ENCODE measurements around the gene HS6ST1. TPM values are rescaled to one million over a fixed set of nuclear protein-coding genes. Genes with fewer than 3 reads are reported as not detected.
A peak's percentile ranks its signal among the peaks of the same experiment; 100 is the strongest.

Gene HS6ST1
- total and polyA plus RNA-seq, 7 donors, result 13.6 to 90.9 (median 38.9) TPM

DNA sequence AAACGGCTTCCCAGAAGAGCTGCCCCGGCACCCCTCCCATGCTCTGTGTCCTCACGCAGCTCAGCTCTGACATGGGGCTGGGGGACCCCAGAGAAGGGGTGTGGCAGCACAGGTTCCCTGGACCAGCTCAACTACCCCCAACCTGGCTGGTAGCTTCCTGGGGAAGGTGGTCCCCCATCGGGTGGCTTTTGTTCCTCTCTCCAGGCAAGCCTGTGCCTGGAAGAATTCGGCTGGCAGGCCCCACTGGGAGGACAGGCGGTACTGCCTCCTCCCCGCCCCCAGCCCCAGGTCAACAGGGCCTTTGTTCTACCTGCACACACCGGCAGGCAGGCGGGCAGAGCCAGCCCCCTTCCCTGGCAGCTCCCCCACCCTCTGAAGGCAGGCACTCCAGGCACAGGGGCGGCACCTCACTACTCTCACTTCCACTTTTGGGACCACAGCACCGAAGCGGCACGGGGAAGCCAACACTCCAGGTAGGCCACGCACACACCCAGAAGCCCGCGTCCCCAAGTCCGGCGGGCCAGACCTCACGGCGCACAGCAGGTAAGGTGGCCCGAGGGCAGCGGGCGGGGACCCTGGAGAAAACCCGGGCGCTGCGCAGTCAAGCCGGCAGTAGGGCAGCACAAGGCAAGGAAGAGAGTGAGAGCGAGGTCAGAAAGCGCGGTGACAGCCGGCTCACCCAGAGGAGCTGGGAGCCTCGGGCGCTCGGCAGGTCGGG is 1.3 kb downstream of the HS6ST1 start:
- intact Hi-C loops (cut with DNase I), result no loop called here
- Histone ChIP-seq H3K27me3 (ENCODE audit: insufficient read depth in 3 of 3, low read length in 2 of 3) (no peaks in the 10 kb centered on the region), H3K36me3 (ENCODE audit: insufficient read depth in 1 of 2, low read depth in 1 of 2) (no peaks in the 10 kb centered on the region), H3K4me1 (peaks cover 37% of the 10 kb centered on the region), H3K9me3 (no peaks in the 10 kb centered on the region), H3K27ac (peak overlapping the region; percentile 30), H3K4me3 (peak overlapping the region; percentile 97)
- WGBS, 3 donors, result 4 to 11% (median 8%) methylated on average over 30 to 35 of the region's 35 CpGs
- peak; percentile 20 to 57 for DNase-seq
- TF ChIP-seq, protein P1, sequence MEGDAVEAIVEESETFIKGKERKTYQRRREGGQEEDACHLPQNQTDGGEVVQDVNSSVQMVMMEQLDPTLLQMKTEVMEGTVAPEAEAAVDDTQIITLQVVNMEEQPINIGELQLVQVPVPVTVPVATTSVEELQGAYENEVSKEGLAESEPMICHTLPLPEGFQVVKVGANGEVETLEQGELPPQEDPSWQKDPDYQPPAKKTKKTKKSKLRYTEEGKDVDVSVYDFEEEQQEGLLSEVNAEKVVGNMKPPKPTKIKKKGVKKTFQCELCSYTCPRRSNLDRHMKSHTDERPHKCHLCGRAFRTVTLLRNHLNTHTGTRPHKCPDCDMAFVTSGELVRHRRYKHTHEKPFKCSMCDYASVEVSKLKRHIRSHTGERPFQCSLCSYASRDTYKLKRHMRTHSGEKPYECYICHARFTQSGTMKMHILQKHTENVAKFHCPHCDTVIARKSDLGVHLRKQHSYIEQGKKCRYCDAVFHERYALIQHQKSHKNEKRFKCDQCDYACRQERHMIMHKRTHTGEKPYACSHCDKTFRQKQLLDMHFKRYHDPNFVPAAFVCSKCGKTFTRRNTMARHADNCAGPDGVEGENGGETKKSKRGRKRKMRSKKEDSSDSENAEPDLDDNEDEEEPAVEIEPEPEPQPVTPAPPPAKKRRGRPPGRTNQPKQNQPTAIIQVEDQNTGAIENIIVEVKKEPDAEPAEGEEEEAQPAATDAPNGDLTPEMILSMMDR (IDR thresholded peaks at IDR 0.05), result no peak
- peak in 2 of 4 donors; percentile 0 to 1 for ATAC-seq

DNA sequence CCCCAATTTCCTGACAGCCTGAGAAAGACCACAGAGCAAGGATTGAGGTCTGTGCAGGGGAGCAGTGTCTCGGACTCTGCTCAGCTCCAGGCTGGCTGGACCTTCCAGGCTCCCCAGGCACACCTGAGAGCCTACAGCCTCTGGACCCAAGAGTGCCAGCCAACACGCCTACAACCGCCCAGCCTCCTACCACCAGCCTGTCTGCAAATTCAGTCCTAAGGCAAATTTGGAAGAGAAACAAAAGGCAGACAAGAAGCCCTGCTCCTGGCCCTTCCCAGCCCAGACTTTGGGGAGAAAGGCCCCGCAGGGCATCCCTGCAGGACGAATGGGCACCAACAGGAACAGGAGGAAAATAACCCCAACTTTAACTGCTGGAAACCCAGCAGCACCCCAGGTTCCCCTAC is 1.9 kb downstream of the HS6ST1 start:
- WGBS, 3 donors, result 50 to 74% (median 62%) methylated on average over 5 of the region's 5 CpGs
- DNase-seq, result no peak
- peak overlapping the region; percentile 97 for H3K4me3 ChIP-seq
- H3K36me3 ChIP-seq (ENCODE audit: insufficient read depth in 1 of 2, low read depth in 1 of 2), result no peaks in the 10 kb centered on the region
- no peak overlapping the region for H3K27ac ChIP-seq
- TF ChIP-seq, protein P1 (IDR thresholded peaks at IDR 0.05), result no peak
- peaks cover 42% of the 10 kb centered on the region for H3K4me1 ChIP-seq
- ATAC-seq, result no peak
- intact Hi-C loops (cut with DNase I), result no loop called here
- H3K9me3 ChIP-seq, result no peaks in the 10 kb centered on the region
- H3K27me3 ChIP-seq (ENCODE audit: insufficient read depth in 3 of 3, low read length in 2 of 3), result no peaks in the 10 kb centered on the region

DNA sequence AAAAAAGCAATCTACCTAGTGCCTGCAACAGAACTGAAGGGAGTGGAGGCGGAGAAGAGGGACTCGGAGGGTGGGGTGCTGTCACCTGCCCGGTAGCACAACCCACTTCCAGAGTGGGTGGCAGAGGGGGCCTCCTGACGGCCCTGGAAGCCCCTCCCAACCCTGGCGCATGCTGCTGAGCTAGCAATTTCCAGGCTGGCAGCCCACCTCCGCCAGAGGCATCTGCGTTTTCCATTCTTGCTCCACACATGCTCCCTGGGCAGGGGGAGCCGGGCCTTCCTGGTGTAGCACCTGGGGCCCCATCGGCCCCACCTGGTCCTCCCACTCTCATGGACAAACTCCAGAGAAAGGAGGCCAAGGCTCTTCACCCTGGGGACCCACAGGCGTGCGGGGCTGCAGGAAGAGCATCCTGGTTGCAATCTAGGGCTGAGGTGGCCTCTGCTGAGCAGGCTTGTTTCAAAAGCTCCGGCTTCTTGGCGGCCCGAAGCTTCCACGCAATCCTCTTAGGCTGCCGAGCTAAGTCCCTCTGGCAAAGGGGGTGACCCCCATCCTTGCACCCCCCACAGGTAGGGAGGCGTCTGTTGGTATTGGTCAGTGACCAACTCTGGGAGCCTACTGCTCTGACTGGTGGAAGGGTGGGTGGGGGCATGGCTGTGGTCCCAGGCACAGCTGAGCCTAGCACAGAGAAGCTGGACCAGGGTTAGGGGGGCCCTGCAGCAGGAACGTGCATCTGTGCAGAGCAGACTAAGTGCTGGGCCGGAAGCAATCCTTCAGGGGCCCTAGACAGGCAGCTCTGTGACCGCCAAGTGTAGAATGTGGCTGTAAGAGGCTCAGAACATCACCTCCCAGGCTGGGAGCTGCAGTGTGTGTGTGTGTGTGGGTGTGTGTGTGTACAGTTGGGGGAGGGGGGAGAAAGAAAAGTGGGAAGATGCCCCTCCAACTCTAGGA is 2.6 kb downstream of the HS6ST1 start:
- WGBS, 3 donors, result 77 to 82% (median 81%) methylated on average over 19 to 20 of the region's 20 CpGs
- TF ChIP-seq, protein P1 (IDR thresholded peaks at IDR 0.05), result no peak
- H3K4me3 ChIP-seq, result peak overlapping the region; percentile 97
- intact Hi-C loops (cut with DNase I), result no loop called here
- H3K27me3 ChIP-seq (ENCODE audit: insufficient read depth in 3 of 3, low read length in 2 of 3), result no peaks in the 10 kb centered on the region
- H3K4me1 ChIP-seq, result peaks cover 43% of the 10 kb centered on the region
- DNase-seq (peak; percentile 25 to 54), ATAC-seq (no peak)
- H3K27ac ChIP-seq, result no peak overlapping the region
- H3K36me3 ChIP-seq (ENCODE audit: insufficient read depth in 1 of 2, low read depth in 1 of 2), result no peaks in the 10 kb centered on the region
- H3K9me3 ChIP-seq, result no peaks in the 10 kb centered on the region

DNA sequence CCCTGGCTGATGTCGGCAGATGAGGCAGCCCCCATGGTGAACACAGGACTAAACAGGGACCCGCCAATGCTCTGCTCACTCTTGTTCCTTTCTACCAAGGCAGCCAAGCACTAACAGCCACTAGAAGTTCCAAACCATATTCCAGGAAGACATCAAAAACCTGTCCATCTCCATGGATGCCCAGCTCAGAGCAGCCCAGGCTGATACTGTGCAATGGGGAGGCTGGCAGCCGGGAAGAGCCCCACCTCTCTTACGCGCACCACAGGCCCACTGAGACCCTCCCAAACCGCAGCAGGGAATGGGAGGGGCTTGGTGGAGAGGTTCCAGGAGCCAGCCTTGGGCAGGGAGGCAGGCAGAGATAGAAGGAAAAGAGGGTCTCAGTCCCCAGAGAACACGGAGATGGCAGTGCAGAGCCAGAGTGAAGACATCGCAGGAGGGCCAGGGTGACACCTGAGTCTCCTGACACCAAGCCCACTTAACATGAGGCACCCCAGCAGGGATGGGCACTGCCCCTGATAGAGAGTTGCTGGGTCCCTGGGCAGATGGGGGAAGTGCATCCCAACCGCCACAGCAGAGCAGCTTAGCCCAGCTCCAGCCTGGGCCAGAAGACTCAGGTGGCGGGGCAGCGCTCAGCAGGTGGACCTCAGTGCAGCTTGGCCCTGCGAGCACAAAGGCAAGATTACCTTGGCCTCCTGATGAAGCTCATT is 3.4 kb downstream of the HS6ST1 start:
- WGBS, 3 donors, result 83 to 89% (median 86%) methylated on average over 12 of the region's 12 CpGs
- intact Hi-C loops (cut with DNase I), result no loop called here
- peak in 1 of 2 donors; percentile 39 for DNase-seq
- ATAC-seq, result no peak
- no peaks in the 10 kb centered on the region for H3K9me3 ChIP-seq
- H3K27ac ChIP-seq, result no peak overlapping the region
- no peaks in the 10 kb centered on the region for H3K36me3 ChIP-seq (ENCODE audit: insufficient read depth in 1 of 2, low read depth in 1 of 2)
- peak overlapping the region; percentile 97 for H3K4me3 ChIP-seq
- no peaks in the 10 kb centered on the region for H3K27me3 ChIP-seq (ENCODE audit: insufficient read depth in 3 of 3, low read length in 2 of 3)
- H3K4me1 ChIP-seq, result peaks cover 51% of the 10 kb centered on the region
- TF ChIP-seq, protein P1 (IDR thresholded peaks at IDR 0.05), result no peak
